OCI-LY1 (cell line): ENCODE results near the gene KLHL36.

ENCODE experiments used
- H2AFZ ChIP-seq: fragments of 200-600 bp; sonication (generic), shearing (Covaris generic); 2 replicates; pipeline ENCODE4 v1.6.0; 2014; ENCODE audit warnings: antibody characterized with exemption, mild to moderate bottlenecking, low read length
- H3F3A ChIP-seq: fragments of 200-600 bp; sonication (generic), shearing (Covaris generic); 2 replicates; pipeline ENCODE4 v1.6.0; 2014; ENCODE audit warnings: mild to moderate bottlenecking, antibody characterized with exemption, low read length, moderate library complexity; ENCODE audit not compliant: insufficient read depth
- H3K27ac ChIP-seq: fragments of 200-600 bp; sonication (generic); 2 replicates; pipeline ENCODE4 v1.5.1; 2014; ENCODE audit warnings: low read length, mixed run types, mild to moderate bottlenecking, low read depth; ENCODE audit not compliant: poor library complexity, severe bottlenecking
- H3K27me3 ChIP-seq: fragments of 200-600 bp; sonication (generic); 2 replicates; pipeline ENCODE4 v1.6.0; 2014; ENCODE audit warnings: antibody characterized with exemption, mild to moderate bottlenecking, low read length, moderate library complexity; ENCODE audit not compliant: insufficient read depth
- H3K36me3 ChIP-seq: fragments of 200-600 bp; sonication (generic); 2 replicates; pipeline ENCODE4 v1.6.1; 2014; ENCODE audit warnings: mild to moderate bottlenecking, antibody characterized with exemption, low read length, moderate library complexity, mixed read lengths; ENCODE audit not compliant: insufficient read depth
- H3K4me1 ChIP-seq: fragments of 200-600 bp; sonication (generic); 2 replicates; pipeline ENCODE4 v1.5.1; 2014; ENCODE audit warnings: mild to moderate bottlenecking, low read length, moderate library complexity; ENCODE audit not compliant: insufficient read depth, severe bottlenecking
- H3K4me2 ChIP-seq: fragments of 200-600 bp; sonication (generic), shearing (Covaris generic); 2 replicates; pipeline ENCODE4 v1.6.1; 2014; ENCODE audit warnings: low read length
- H3K4me3 ChIP-seq: fragments of 200-600 bp; sonication (generic); 2 replicates; pipeline ENCODE4 v1.5.1; 2014; ENCODE audit warnings: low read length, low read depth, mild to moderate bottlenecking, mixed read lengths; ENCODE audit not compliant: poor library complexity, severe bottlenecking
- H3K79me2 ChIP-seq: fragments of 200-600 bp; shearing (Covaris generic); 2 replicates; pipeline ENCODE4 v1.6.1; 2016; ENCODE audit warnings: mixed run types, low read length, mixed read lengths; ENCODE audit not compliant: insufficient read depth
- H3K9ac ChIP-seq: fragments of 200-600 bp; sonication (generic), shearing (Covaris generic); 2 replicates; pipeline ENCODE4 v1.6.1; 2014; ENCODE audit warnings: mild to moderate bottlenecking, low read length, mixed read lengths
- H3K9me2 ChIP-seq: fragments of 200-600 bp; sonication (generic), shearing (Covaris generic); 2 replicates; pipeline ENCODE4 v1.6.1; 2014; ENCODE audit warnings: low read depth, mild to moderate bottlenecking, low read length, mixed read lengths
- H3K9me3 ChIP-seq: fragments of 200-600 bp; shearing (Covaris generic); 2 replicates; pipeline ENCODE4 v1.6.1; 2014; ENCODE audit warnings: low read length, mixed read lengths
- H4K20me1 ChIP-seq: fragments of 200-600 bp; sonication (generic), shearing (Covaris generic); 2 replicates; pipeline ENCODE4 v1.6.0; 2016; ENCODE audit warnings: mild to moderate bottlenecking, low read length; ENCODE audit not compliant: insufficient read depth
- EZH2 ChIP-seq: fragments of 200-600 bp; sonication (generic), shearing (Covaris generic); IDR thresholded peaks from 2 replicates; pipeline ENCODE4 v1.8.0; 2017; ENCODE audit warnings: borderline replicate concordance, mixed run types, mild to moderate bottlenecking, antibody characterized with exemption, low read length, moderate library complexity, mixed read lengths
- TF ChIP-seq, protein P1 (sequence below): fragments of 200-600 bp; sonication (generic), shearing (Covaris generic); IDR thresholded peaks from 2 replicates; pipeline ENCODE4 v1.5.1; 2017; ENCODE audit warnings: mild to moderate bottlenecking, antibody characterized with exemption, low read length, moderate library complexity, mixed read lengths

KLHL36 gene

DNA sequence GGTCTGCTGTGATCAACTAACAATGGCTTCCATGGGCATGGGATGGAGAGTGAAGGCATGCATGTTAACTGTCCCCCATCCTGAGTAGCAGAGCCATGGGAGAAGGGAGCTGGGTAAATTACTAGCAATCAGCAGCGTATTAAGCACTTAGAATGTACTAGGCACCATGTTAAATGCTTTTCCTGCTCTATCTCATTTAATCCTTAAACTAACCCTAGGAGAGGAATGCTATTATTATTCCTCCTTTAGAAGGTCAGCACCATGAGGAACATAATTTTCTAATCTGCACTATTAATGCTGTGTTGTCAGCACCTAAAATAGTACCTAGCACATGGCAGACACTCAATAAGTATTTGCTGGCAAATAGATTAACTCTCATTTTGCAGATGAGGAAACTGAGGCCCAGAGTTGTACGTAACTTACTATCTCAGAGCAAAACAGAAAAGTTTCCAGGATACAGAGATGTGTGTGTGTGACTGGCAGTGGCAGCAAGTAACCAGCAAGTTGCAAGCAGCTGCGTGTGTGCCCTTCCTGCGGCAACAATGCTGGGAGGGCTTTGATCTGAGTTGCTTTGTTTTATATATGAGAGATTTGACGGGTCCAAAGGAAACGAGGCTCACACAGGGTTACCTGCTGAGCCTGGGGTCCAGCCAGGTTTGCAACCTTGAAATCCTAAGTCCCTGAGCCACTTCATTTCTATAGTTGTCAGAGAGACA lies 6.5 kb upstream of the KLHL36 start:
- Histone ChIP-seq H2AFZ (no peak overlapping the region), H3K9ac (no peak overlapping the region), H3K4me3 (no peak overlapping the region)

DNA sequence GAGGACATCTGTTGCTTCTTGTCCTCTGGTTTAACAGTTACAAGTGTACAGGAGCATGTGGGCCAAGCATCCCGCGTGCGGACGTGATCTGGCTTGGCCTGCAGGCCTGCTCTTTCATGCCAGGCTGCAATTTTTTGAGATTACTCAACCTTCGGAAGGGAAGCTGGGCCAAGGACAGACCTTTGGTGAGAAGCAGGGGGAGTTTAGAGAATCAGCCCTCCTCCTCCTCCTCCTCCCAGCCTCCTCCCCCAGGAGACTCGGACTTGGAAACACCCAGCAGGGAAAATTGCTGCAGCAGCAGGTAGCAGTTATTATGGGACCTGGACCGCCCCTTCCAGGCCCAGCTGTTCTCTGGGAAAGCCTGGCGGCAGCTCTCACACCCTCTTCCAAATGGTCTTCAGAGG lies 5.1 kb upstream of the KLHL36 start:
- H3K9me2 ChIP-seq = no peaks in the 10 kb centered on the region
- 0 out of 2 replicates have a peak, but pooled peaks cover 4% of the 10 kb centered on the region for H3K27me3 ChIP-seq
- no peak overlapping the region for H3K9ac ChIP-seq
- TF ChIP-seq, protein P1, sequence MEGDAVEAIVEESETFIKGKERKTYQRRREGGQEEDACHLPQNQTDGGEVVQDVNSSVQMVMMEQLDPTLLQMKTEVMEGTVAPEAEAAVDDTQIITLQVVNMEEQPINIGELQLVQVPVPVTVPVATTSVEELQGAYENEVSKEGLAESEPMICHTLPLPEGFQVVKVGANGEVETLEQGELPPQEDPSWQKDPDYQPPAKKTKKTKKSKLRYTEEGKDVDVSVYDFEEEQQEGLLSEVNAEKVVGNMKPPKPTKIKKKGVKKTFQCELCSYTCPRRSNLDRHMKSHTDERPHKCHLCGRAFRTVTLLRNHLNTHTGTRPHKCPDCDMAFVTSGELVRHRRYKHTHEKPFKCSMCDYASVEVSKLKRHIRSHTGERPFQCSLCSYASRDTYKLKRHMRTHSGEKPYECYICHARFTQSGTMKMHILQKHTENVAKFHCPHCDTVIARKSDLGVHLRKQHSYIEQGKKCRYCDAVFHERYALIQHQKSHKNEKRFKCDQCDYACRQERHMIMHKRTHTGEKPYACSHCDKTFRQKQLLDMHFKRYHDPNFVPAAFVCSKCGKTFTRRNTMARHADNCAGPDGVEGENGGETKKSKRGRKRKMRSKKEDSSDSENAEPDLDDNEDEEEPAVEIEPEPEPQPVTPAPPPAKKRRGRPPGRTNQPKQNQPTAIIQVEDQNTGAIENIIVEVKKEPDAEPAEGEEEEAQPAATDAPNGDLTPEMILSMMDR = no peak
- no peaks in the 10 kb centered on the region for H3K79me2 ChIP-seq
- no peak overlapping the region for H3K4me3 ChIP-seq
- H3K36me3 ChIP-seq = no peaks in the 10 kb centered on the region; the same call in 1 of the 2 replicates
- H4K20me1 ChIP-seq = no peaks in the 10 kb centered on the region
- H3K9me3 ChIP-seq = no peaks in the 10 kb centered on the region
- H3F3A ChIP-seq = no peaks in the 10 kb centered on the region
- peaks cover 37% of the 10 kb centered on the region for H3K4me1 ChIP-seq
- H3K4me2 ChIP-seq = no peak overlapping the region
- no peak overlapping the region for H2AFZ ChIP-seq
- no peak overlapping the region for H3K27ac ChIP-seq

More for the DNA sequence above, 6.5 kb upstream of the KLHL36 start:
- Histone ChIP-seq H3K9me3 (no peaks in the 10 kb centered on the region), H3K36me3 (no peaks in the 10 kb centered on the region; the same call in 1 of the 2 replicates), H3K79me2 (no peaks in the 10 kb centered on the region), H3K27ac (no peak overlapping the region), H3K4me2 (peak overlapping the region; percentile 24), H4K20me1 (no peaks in the 10 kb centered on the region), H3K27me3 (0 out of 2 replicates have a peak, but pooled peaks cover 4% of the 10 kb centered on the region), H3K9me2 (no peaks in the 10 kb centered on the region), H3K4me1 (peaks cover 34% of the 10 kb centered on the region), H3F3A (no peaks in the 10 kb centered on the region)
- TF ChIP-seq, protein P1 = no peak
- no peak for TF ChIP-seq EZH2

DNA sequence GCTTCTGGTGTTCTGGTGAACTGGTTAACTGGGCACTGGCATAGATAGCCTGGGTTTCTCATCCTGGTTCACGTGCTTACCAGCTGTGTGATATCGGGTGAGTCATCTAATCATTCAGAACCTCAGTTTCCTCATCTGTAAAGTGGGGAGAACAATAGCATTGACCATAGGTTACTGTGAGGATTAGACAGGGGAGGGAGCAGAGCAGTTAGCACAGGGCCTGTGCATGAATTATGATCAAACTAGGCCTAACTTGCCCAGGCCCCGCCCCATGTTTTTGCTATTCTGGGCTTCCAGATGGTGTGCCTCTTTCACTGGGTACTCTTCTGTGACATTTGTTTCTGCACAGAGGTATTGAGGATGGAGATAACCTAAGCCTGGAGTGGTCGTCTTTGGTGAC lies 4.6 kb upstream of the KLHL36 start:
- Histone ChIP-seq H3K27ac (no peak overlapping the region), H3K9me2 (no peaks in the 10 kb centered on the region), H4K20me1 (no peaks in the 10 kb centered on the region), H3K27me3 (0 out of 2 replicates have a peak, but pooled peaks cover 4% of the 10 kb centered on the region), H2AFZ (no peak overlapping the region), H3K79me2 (no peaks in the 10 kb centered on the region), H3K9ac (no peak overlapping the region), H3K4me3 (no peak overlapping the region), H3K9me3 (no peaks in the 10 kb centered on the region), H3K4me2 (no peak overlapping the region), H3F3A (no peaks in the 10 kb centered on the region), H3K36me3 (no peaks in the 10 kb centered on the region; the same call in 1 of the 2 replicates), H3K4me1 (peaks cover 37% of the 10 kb centered on the region)
- TF ChIP-seq, protein P1 = no peak
- no peak for TF ChIP-seq EZH2
